Measurements from ENCODE around the gene ST6GALNAC3.

DNA sequence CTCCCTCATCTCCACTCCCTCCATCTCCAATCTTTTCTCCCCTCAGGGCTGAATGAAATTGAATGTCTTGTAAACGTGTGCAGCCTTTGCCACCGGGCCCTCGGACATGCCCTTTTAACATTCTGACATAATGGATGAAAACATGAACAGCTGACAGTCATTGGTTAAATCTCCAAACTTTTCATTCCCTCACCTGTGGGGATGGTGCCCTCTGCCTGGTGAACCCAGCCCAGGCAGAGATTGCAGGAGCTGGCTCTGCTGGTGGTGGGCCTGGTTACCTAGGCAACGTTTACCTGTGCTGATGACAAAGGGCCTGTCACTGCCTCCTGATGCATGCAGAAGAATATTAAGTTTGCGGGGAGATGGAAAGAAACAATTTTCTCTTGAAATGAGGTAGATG lies 21.3 kb downstream of the ST6GALNAC3 start:
- TF ChIP-seq, protein P1, sequence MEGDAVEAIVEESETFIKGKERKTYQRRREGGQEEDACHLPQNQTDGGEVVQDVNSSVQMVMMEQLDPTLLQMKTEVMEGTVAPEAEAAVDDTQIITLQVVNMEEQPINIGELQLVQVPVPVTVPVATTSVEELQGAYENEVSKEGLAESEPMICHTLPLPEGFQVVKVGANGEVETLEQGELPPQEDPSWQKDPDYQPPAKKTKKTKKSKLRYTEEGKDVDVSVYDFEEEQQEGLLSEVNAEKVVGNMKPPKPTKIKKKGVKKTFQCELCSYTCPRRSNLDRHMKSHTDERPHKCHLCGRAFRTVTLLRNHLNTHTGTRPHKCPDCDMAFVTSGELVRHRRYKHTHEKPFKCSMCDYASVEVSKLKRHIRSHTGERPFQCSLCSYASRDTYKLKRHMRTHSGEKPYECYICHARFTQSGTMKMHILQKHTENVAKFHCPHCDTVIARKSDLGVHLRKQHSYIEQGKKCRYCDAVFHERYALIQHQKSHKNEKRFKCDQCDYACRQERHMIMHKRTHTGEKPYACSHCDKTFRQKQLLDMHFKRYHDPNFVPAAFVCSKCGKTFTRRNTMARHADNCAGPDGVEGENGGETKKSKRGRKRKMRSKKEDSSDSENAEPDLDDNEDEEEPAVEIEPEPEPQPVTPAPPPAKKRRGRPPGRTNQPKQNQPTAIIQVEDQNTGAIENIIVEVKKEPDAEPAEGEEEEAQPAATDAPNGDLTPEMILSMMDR (conservative IDR thresholded peaks at IDR 0.05; ENCODE audit: low read length), result no peak
- TF ChIP-seq EZH2phosphoT487 (IDR thresholded peaks at IDR 0.05; ENCODE audit: borderline replicate concordance, low read depth, low read length), result no peak

Data from OCI-LY7 (cell line).